HG02884 (cell line): ENCODE measurements around the gene SH3YL1.

Source experiments
- ATAC-seq: cut with Tn5 transposase; IDR thresholded peaks from one replicate; pipeline ENCODE4 v1.9.1; 2021; ENCODE audit warnings: mild to moderate bottlenecking, moderate library complexity; ENCODE audit not compliant: unreplicated experiment

SH3YL1 gene

DNA sequence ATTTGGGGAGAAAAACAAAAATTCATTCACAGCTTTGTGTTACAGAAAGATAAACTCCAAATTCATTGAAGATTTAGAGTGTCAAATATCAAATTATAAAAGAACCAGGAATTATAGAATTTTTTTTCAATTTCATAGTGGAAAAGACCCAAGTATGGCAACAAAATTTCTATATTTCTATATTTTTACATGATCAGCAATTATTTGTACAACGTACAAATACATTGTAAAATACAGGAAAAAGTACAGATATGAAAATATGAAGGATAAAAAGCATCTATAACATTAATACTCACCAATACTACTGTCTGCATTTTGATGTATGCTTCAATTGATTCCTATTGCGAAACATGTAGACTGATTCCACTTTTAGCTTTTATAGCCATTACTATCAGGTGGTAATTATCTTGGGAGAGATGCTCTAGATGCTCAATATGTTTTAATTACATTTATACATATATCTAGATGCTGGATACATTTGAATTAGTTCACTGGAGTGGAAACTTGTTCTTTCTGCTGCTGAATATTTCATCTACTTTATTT lies 4.0 kb downstream of the SH3YL1 start:
- no peak for ATAC-seq

DNA sequence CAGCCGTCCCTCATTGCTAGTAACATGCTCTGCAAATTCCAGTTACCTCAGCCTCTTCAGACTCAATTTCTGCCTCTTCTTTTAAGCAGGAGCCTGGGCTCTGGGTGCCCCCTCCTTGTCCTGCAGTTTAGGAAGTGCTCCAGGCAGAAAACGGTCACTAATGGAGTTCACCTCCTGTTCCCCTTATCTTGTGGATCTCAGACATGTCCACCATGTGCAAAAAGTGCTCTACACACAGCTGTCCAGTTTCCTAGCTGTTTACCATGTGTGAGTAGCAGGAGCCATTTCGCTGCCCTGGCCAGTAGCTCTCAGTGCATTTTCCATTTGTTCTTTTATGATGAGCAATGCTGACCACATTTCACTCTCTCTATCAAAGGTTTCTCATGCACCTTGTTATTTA lies 4.9 kb downstream of the SH3YL1 start:
- no peak for ATAC-seq

DNA sequence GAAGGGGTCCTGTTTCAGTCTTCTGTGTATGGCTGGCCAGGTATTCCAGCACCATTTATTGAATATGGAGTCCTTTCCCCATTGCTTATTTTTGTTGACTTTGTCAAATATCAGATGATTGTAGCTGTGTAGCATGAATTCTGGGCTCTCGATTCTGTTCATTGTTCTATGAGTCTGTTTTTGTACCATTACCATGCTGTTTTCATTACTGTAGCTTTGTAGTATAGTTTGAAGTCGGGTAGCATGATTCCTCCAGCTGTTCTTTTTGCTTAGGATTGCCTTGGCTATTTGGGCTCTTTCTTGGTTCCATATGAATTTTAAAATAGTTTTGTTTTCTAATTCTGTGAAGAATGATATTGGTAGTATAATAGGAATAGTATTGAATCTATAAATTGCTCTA lies 6.0 kb downstream of the SH3YL1 start:
- no peak for ATAC-seq

DNA sequence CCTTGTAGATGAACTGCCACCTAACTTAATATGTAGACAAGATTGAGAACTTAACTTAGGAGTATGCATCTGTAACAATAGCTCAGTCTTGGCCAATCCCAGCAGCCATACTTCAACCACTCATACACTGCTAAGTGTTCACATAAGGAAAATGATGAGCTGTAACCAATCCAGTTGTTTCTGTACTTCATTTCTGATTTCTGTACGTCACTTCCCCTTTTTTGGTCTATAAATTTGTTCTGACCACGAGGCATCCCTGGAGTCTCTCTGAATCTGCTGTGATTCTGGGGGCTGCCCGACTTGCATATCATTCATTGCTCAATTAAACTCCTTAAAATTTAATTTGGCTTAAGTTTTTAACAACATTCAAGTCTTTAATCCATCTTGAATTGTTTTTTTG lies 6.4 kb downstream of the SH3YL1 start:
- ATAC-seq = no peak

DNA sequence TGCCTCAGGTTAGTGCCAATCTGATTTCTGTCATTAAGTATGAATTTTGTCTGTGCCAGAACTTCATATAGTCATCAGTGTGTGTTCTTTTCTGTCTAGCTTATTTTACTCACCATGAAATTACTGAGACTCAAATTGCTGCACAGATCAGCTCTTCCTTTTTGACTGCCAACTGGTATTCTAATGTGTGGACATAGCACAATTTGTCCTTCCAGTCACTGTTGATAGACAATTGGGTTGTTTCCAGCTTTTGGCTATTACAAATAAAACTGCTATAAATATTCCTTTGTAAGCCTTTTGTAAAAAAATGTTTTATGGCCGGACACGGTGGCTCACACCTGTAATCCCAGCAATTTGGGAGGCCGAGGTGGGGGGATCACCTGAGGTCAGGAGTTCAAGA lies 7.7 kb downstream of the SH3YL1 start:
- ATAC-seq = no peak

DNA sequence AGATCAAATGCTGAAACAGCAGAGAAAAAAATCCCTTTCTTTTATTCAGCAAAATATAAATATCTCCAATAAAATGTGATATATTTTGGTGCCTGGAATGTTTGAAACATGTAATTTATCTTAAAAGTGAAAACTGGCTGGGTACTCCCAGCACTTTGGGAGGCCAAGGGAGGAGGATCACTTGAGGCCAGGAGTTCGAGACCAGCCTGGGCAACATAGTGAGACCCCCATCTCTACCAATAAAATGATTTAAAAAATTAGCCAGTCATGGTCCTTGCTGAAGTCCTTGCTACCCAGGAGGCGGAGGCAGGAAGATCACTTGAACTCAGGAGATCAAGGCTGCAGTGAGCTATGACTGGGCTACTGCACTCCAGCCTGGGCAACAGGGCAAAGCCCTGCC lies 8.6 kb downstream of the SH3YL1 start:
- ATAC-seq = no peak

DNA sequence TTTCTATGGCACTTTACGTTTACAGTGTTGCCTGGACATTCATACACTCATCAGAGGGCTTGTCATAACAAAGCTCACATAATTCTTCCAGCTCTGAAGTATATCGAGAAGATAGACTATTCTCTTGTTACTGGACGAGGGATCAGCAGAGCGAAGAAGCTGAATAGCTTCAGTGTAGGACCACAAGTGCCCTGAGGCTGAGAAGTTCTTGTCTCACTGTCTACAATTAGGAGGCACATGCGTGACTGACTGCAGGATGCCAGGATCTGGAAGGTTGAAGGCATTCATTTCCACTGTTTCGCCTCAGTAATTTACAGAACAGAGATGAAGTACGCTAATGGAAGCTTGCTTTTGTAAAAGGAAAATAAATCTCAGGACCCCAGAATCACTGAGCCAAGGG lies 9.6 kb downstream of the SH3YL1 start:
- ATAC-seq = no peak

DNA sequence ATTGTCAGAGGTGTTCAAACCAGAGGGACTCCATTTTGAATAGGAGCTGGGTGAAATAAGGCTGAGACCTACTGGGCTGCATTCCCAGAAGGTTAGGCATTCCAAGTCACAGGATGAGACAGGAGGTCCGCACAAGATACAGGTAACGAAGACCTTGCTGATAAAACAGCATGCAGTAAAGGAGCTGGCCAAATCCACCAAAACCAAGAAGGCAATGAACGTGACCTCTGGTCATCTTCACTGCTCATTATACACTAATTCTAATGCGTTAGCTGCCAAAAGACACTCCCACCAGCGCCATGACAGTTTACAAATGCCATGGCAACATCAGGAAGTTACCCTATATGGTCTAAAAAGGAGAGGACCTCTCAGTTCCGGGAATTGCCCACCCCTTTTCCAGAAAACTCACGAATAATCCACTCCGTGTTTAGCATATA lies 10.6 kb downstream of the SH3YL1 start:
- no peak for ATAC-seq

DNA sequence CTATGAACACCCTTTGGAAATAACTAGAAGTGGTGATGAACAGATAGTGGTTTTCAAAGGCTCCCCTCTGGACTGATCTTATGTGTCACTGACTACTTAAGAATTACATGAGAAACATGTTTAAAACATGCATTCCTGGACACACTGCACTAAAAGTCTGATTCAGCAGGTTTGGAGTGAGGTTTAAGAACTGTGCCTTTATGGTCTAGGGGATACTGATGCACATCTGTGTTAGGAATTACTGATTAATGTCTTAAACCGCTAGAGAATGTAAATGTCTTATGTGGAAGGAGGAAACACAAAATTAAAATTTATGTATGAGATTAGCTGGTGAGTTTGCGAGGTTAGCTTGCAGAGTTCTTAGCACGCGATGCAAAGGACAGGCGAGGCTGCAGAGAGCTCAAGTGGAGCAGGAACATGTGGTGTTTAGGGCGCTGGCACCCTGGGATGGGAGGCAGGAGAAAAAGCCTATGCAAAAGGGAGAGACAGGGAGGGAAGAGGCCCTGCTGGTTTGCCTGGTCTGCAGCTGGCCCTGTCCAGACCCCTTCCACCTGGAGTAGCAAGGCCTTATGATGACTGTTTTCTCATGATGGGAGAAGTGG lies 11.7 kb downstream of the SH3YL1 start:
- ATAC-seq = no peak

DNA sequence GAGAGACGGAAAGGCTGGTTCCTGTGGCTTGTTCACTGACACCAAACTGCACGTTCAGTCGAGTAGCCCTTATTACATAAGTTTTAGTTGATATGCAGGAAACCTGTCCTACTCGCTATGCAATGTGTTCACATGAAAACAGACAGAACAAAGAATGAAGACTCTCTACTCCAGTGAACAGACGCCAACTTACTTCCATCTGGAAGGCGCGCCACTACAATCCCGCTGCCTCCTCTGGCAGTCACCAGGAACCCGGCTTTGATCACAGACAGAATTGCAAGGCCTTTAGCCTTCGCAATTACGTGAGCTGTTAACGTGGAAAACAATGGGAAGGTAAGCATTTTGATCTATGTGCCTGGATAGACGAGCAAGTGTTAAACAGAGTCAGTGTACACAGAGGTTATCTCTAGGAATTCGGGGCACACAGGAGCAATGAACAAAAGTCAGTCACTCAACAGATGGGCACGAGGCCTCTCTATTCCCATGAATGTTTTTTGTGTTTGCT lies 14.2 kb downstream of the SH3YL1 start:
- ATAC-seq = no peak

DNA sequence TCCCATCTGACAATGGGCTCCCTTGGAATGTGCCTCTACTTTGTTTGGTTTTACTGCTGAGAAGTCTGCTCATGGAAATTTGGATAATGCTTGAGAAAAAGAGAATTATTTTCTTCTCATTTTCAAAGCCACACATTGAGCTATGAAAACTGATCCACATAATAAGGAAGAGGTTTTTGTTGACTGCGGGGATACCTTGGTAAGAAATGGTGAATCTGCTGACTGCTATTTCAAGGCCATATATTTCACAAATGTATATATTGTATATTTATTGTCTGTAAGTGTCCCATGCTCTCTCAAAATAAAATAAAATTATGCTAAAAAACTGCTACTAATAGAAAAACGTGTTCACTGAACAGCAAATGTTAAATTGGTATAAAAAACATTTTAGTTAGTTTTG lies 15.1 kb downstream of the SH3YL1 start:
- ATAC-seq = no peak

DNA sequence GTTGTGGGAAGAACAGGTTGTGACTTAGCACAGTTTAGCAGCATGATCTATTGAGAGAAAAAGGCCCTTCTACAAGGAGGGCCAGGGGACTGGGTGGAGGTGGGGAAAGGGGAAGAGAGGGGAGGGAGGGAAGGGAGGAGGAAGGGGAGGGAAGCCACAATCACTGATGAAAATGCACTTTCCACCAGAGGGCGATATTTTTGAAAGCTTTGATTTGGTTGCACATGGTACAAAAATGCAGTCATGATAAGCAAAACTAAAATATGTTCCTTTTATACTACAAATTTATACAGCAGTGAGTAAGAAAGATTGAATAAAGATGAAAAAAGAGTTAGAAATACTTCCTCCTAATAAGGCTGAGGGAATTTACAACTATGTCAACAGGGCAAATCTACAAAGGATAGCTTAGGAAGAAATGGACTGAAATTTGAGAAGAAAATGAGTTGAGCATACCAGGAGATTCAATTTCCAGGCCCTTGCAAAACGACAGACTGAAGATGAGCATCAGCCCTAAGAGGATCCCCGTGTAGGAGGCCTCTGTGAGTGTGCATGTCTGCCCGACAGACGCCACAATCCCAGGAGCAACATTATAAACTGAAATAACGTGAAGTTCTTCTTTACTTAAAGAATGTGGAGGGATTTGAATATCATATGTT lies 17.2 kb downstream of the SH3YL1 start:
- no peak for ATAC-seq

DNA sequence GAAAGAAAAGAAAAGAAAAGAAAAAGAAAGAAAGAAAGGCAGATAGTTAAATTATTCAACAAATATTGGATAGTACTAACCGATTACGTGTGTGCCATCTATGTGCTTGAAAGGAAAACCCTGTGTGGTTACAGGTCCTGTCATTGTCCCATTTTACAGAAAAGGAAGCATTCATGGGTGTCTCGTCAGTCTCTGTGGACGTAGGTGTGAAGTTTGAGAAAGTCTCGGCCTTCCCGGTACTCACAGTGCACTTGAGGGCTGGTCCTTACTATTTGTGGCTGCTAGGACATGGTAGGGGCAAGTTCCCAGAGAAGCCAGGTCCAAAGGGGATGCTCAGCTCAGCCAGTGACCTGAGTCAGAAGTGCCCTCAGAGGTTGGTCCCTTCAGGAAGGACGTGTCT lies 19.3 kb downstream of the SH3YL1 start:
- ATAC-seq = no peak

DNA sequence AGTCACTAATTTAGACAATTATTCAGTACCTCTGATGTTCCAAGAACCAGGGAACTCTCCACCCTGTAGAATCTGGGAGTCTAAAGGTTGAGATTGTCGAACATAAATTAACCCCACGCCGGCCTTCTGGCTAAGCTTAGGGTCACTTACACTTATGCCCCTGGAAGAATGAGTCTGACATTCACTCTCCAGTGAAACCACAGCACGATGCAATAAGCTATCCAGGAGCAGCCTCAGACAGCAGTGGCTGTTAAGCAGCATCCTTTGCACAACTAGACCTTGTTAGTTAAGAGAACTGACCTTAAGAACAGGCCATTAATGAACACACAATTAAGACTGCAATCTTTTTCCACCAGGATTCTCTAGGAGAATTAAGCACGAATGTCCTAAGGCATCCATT lies 25.0 kb downstream of the SH3YL1 start:
- no peak for ATAC-seq

DNA sequence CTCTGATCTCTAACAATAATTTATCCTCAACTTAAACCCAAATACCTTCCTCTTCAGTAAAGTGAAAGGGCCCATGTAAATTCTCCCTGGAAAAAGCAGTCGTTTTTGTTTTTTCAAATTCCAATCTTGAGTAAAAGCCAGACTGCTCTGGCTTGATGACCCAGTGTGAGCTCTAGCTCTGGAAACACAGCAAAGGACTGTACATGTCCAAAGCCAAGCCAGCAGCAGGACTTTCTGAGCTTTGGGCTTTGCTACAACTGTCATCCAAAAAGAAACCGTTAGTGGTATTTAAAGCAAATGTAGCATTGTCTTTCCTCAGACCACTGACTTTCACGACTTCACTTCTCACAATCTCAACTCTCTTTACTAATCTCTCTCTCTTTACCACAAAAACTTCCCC lies 25.4 kb downstream of the SH3YL1 start:
- no peak for ATAC-seq

DNA sequence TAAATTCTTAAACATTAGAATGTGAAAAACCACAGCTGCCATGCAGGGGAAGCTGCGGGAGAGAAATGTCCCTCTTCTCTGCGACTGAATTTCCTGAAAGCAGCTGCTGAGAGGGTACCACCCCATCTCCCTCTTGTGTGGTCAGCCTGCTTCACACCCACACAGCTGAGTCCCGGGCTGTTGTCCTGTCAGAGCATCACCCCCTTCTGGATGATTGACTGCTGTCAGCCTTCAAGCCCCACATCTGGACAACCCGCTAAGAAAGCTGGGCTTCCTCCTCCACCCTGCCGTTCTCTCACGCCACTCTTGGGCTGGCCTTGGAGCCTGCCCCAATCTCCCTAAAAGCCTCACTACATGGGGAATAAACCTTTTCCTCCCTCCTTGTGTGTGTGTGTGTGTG lies 26.0 kb downstream of the SH3YL1 start:
- no peak for ATAC-seq

DNA sequence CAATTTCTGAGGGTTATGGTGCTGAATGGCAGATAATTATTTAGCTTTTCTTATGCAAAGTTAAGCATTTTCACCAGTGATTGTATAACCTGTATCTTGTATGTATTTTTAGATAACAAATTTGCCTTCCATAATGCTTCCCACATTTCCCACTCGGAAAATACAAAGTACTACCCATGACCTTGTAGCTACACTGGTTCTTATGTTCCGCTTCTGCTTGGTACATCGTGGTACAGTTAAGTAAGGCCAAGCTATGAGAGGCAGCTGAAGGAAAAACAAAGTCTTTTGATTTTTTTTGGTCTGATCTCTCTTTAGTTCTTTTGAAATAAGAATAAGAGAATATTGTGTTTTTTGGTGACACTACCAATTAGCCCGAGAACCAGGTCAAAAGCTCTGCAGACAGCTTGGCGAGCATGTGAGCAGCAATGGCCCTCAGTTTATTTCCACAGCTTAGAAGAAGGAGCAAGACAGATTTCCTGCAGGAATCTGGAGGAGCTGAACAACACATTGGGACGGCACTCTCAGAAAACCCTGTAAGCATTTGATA lies 26.8 kb downstream of the SH3YL1 start:
- no peak for ATAC-seq

DNA sequence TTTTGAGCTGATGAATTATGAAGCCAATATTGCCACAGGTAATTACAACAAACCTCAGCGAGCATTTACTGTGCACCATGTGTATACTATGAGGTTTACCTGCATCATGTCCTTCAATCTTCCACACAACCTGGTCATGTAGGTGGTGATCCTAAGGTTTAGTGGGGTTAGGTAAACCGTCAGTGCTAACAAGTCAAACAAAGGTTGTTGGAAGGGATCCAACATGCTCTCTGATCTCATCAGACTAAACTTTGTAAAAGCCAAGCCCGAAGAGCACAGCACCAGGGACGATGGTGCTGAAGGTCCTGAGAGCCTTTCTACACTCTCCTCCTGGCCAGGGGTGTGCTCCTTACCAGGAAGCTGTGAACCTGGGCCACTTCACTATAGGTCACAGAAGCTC lies 29.4 kb downstream of the SH3YL1 start:
- ATAC-seq = no peak

DNA sequence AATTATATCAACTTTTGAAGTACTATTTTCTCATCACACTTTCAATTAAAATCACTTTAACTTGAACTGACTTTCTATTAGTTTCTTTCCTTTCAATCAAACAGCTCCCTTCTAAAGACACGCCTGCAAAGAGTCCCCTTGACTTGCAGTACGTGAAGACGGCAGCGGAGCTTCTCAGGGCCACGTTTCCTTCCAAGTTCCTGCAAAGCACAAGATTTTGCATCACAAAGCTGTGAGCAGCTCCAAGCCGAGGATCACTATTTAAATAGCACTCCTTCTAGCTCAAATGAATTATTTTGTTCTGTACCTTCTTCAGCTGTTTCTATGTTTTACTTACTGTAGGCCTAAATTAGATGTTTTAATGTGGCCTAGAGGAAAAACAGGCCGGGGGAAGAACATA lies 30.8 kb downstream of the SH3YL1 start:
- no peak for ATAC-seq

DNA sequence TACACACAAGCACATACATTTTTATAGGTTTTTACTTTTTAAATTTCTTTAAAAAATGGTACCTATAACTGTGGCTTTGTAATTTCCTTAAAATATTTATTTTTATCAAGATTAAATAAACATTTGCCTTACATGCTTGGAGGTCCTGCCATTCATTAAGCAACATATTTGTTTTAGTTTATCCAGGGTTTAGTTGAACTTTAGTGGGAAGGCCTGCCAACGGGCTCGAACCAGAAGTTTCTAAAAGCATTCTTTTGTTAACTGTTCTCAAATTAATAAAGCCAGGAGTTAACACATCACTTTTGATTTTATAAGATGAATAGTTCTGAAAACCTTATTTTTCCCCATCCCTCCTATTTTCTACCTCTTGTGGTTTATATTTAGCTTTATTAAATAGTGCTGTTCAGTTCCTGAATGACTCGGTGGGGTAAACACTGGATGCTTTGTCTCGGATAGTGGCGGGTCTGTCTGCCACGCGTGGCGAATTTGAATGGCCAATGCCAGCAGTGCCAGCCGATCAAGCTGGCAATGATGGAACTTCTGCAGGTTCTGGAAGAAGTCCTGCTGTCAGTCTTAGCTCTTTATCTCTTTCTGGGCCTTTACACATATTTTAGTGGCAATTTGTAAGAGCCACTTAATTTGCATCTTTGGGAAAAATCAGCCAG lies 32.2 kb downstream of the SH3YL1 start:
- no peak for ATAC-seq

DNA sequence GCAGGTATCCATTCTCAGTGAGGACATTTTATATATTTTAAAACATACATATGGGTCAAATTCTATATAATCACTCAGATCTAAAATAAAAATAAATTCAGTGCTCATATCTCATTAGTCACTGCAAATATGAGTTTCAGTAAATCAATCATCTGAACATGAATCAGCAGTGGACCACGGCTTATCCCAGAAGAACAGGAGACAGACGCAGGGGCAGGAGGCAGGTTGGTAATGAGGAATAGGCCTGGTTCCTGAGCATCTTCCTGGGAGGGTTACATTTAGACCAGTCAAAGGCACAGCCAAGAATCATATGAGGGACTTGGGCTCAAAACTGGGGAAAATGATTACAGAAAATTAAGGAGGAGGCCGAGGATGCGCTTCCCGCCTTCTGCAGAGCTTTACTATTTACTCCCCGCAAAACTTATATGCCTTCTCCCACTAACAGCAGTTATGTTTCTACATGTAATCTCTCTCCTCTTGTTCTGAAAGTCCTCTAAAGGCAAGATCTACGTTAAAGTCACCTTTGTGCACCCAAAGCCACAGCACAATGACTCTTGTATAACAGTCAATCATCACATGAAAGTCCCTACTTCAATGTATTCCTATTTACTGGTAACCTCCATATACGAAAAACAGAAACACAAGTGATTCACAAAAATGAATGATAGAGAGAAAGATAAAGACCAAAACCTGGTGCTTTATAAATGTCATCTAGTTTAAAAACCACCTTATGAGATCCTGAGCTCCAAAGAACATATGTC lies 35.1 kb downstream of the SH3YL1 start:
- ATAC-seq = no peak
